Measurements from ENCODE around the gene NAV3.
"Not testable (repeated sequence)": the region's sequence is repeated elsewhere in the genome, so short reads cannot be mapped to it uniquely, and the experiment has no call there.

NAV3 gene

DNA sequence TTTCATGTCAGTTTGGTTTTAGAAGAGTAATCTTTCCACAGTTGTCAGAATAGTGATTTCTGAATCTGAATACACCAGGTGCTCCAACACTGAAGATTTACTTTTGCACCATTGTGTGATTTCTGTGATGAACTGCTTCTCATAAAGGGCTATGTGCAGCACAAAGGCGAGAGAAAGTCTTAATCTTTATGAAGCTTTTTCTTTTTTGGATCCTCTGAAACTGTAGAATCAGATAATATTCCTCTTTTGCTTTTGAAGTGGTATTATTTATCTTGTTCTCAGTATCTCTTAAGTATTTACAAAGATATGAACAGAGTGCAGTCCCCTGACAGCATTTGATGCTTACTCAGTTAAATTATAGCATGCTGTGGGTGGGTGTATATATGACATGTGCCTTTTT lies 207.8 kb downstream of the NAV3 start:
- DNase-seq (ENCODE audit: low read depth in 1 of 2, low spot score in 1 of 2), result no peak

- no peak for DNase-seq (ENCODE audit: low read depth in 1 of 2, low spot score in 1 of 2)
These were observed 208.3 kb downstream of the NAV3 start for GRCh38 chr12:78038986-78039385.

- no peak for DNase-seq (ENCODE audit: low read depth in 1 of 2, low spot score in 1 of 2)
These were observed 209.4 kb downstream of the NAV3 start for GRCh38 chr12:78040111-78040510.

- DNase-seq (ENCODE audit: low read depth in 1 of 2, low spot score in 1 of 2), result no peak
These were observed 220.1 kb downstream of the NAV3 start for GRCh38 chr12:78050790-78051189.

GRCh38 chr12:78055545-78055944 lies 224.9 kb downstream of the NAV3 start:
- no peak for DNase-seq (ENCODE audit: low read depth in 1 of 2, low spot score in 1 of 2)

- no peak for DNase-seq (ENCODE audit: low read depth in 1 of 2, low spot score in 1 of 2)
These were observed 226.4 kb downstream of the NAV3 start for GRCh38 chr12:78057075-78057474.

- no peak for DNase-seq (ENCODE audit: low read depth in 1 of 2, low spot score in 1 of 2)
These were observed 229.5 kb downstream of the NAV3 start for GRCh38 chr12:78060186-78060585.

GRCh38 chr12:78062786-78063185 lies 232.1 kb downstream of the NAV3 start:
- DNase-seq (ENCODE audit: low read depth in 1 of 2, low spot score in 1 of 2), result no peak

- no peak for DNase-seq (ENCODE audit: low read depth in 1 of 2, low spot score in 1 of 2)
These were observed 251.1 kb downstream of the NAV3 start for GRCh38 chr12:78081590-78082314.

- DNase-seq (ENCODE audit: low read depth in 1 of 2, low spot score in 1 of 2), result no peak
These were observed 255.0 kb downstream of the NAV3 start for GRCh38 chr12:78085542-78086182.

GRCh38 chr12:78086553-78087362 lies 256.1 kb downstream of the NAV3 start:
- DNase-seq (ENCODE audit: low read depth in 1 of 2, low spot score in 1 of 2), result no peak

GRCh38 chr12:78087363-78087675 lies 256.6 kb downstream of the NAV3 start:
- no peak for DNase-seq (ENCODE audit: low read depth in 1 of 2, low spot score in 1 of 2)

GRCh38 chr12:78088391-78088832 lies 257.7 kb downstream of the NAV3 start:
- DNase-seq (ENCODE audit: low read depth in 1 of 2, low spot score in 1 of 2), result no peak

DNA sequence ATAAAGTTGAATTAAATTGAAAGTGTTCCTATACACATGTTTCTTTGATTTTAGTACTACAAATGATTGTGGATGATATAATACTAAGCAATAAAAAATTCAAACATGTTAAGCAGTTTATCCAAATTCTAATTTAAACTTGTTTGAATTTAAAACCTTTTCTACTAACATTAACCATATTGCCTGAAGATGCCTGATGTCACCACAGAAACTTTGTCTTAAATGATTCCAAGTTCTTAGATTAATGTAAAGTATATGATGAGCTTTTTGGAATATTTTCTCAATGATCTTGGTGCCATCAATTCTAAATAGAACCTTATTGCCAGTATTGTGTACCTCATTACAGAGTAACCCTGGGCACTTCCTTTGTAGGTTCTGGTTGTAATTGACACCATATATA lies 259.6 kb downstream of the NAV3 start:
- DNase-seq (ENCODE audit: low read depth in 1 of 2, low spot score in 1 of 2), result no peak

GRCh38 chr12:78095623-78096022 lies 264.9 kb downstream of the NAV3 start:
- no peak for DNase-seq (ENCODE audit: low read depth in 1 of 2, low spot score in 1 of 2)

- no peak for DNase-seq (ENCODE audit: low read depth in 1 of 2, low spot score in 1 of 2)
These were observed 266.4 kb downstream of the NAV3 start for GRCh38 chr12:78096909-78097597.

- no peak for DNase-seq (ENCODE audit: low read depth in 1 of 2, low spot score in 1 of 2)
These were observed 269.1 kb downstream of the NAV3 start for GRCh38 chr12:78099806-78100205.

DNA sequence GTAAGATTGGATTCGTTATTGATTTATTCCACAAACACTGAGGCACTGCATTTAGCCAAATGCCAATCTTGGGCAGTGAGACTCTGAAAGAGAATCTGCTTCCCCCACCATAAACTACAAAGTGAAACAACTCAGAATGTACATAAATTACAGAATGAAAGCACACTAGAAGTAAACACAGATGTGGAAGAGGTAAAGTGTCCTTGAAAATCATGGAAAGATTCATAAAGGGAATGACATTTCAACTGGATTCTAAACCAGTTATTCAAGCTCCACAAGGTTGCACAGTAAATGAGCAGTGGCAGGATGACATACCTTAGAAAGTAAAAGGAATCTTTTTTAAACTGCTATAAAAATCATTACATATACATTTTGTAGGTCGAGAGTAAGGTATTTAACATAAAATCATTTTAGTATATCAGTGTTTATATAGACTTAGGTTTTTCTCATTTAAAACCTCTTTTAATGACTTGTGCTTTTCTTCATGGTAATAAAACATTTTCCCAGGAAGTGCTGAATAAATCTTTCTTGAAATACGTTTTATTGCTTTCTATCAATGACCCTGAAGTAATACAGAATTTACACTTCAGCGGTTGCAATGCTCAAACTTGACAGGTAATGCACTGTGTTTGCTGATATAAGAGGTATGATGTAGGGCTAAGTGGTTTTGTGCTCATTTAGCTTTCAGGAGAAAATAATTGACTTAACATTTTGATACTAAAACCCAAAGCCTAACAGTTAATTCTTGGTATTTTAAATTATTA lies 270.6 kb downstream of the NAV3 start:
- no peak for DNase-seq (ENCODE audit: low read depth in 1 of 2, low spot score in 1 of 2)

DNA sequence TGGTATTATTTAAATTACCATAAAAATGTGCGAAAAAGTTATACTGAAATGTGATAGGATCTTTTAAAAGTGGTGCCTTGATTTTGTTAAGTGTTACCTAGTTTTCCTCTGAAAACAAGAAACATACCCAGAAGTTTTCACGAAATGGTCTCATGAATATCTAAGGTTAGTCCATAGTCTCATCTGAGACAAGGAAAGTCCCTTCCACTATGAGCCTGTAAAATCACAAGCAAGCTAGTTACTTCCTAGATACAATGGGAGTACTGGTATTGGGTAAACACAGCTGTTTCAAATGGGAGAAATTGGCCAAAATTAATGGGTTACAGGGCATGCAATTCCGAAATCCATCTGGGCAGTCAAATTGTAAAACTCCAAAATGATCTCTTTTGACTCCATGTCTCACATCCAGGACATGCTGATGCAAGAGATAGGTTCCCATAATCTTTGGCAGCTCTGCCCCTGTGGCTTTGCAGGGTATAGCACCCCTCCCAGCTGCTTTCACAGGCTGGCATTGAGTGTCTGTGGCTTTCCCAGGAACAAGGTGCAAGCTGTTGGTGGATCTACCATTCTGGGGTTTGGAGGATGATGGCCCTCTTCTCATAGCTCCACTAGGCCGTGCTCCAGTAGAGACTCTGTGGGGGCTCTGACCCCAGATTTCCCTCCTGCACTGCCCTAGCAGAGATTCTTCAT lies 271.4 kb downstream of the NAV3 start:
- DNase-seq (ENCODE audit: low read depth in 1 of 2, low spot score in 1 of 2), result no peak

DNA sequence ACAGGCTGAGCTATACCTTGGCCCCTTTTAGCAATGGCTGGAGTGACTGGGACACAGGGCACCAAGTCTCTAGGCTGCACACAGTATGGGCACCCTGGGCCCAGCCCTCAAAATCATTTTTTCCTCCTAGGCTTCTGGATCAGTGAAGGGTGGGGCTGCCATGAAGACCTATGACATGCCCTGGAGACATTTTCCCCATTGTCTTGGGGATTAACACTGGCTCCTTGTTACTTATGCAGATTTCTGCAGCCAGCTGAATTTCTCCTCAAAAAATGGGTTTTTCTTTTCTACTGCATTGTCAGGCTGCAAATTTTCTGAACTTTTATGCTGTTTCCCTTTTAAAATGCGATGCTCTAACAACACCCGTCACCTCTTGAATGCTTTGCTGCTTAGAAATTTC lies 272.1 kb downstream of the NAV3 start:
- not testable (repeated sequence) for DNase-seq (ENCODE audit: low read depth in 1 of 2, low spot score in 1 of 2)

Measured in stimulated activated CD4-positive, alpha-beta T cell treated with anti-CD3 and anti-CD28 coated beads, Interleukin-15, amount 100 ng/mL, for 1 hour (primary cell).